Panc1 (cell line): Measurements from ENCODE around the gene ATP5F1D. TPM values are rescaled to one million over a fixed set of nuclear protein-coding genes. Genes with fewer than 3 reads are reported as not detected.

Experiments used
- ATAC-seq: fragments of 200-7000 bp; cut with Tn5 transposase; 2 replicates; pipeline ENCODE4 v1.9.1; 2020; ENCODE audit warnings: mild to moderate bottlenecking, moderate library complexity
- BruUV-seq: library from RNA; stranded (reverse); fragments of 400-500 nt; replicated peaks from 2 replicates; lab custom pipeline; 2021; lab: Mats Ljungman, UMichigan
- CTCF ChIA-PET: fragments of 300-600 bp; sonication (Branson Sonifier 250); formaldehyde crosslinking; loops from one replicate; lab custom pipeline; 2022; ENCODE audit warnings: antibody characterized with exemption; lab: Charles Lee
- POLR2A ChIA-PET: fragments of 300-600 bp; sonication (Branson Sonifier 250); formaldehyde crosslinking; loops from one replicate; lab custom pipeline; 2022; ENCODE audit warnings: antibody characterized with exemption; lab: Charles Lee
- DNase-seq: peaks from one replicate; pipeline ENCODE4 v3.0.0-alpha.2; 2010; ENCODE audit warnings: low read depth, low spot score
- H3K27ac ChIP-seq: 2 replicates; pipeline ENCODE4 v1.5.1; 2011; ENCODE audit warnings: mild to moderate bottlenecking, low read length, inconsistent platforms
- H3K27me3 ChIP-seq: fragments of 200-500 bp; sonication (Bioruptor generic); 2 replicates; pipeline ENCODE4 v1.6.0; 2014; ENCODE audit warnings: low read length, inconsistent platforms; ENCODE audit not compliant: control insufficient read depth, insufficient read depth
- H3K36me3 ChIP-seq: fragments of 200-500 bp; sonication (Bioruptor generic); 2 replicates; pipeline ENCODE4 v1.5.1; 2014; ENCODE audit warnings: inconsistent platforms, mild to moderate bottlenecking, low read length, moderate library complexity; ENCODE audit not compliant: control insufficient read depth, insufficient read depth
- H3K4me1 ChIP-seq: 2 replicates; pipeline ENCODE4 v1.5.1; 2011; ENCODE audit warnings: inconsistent platforms, mild to moderate bottlenecking, low read length, moderate library complexity; ENCODE audit not compliant: control insufficient read depth, insufficient read depth
- H3K4me3 ChIP-seq, 2 experiments: 2 replicates each; pipeline ENCODE4 v1.5.1; 2011 to 2012; ENCODE audit warnings: low read depth in 2 of 2, low read length in 2 of 2, mild to moderate bottlenecking in 2 of 2, inconsistent platforms in 1 of 2, moderate library complexity in 1 of 2
- H3K9me3 ChIP-seq: fragments of 200-500 bp; sonication (Bioruptor generic); 2 replicates; pipeline ENCODE4 v1.5.1; 2014; ENCODE audit warnings: low read depth, mild to moderate bottlenecking, inconsistent platforms, low read length, moderate library complexity; ENCODE audit not compliant: control insufficient read depth, insufficient read depth
- POLR2AphosphoS5 ChIP-seq: IDR thresholded peaks from 2 replicates; pipeline ENCODE4 v1.6.1; 2012; ENCODE audit warnings: mild to moderate bottlenecking, low read depth, low read length, moderate library complexity
- SIN3A ChIP-seq: IDR thresholded peaks from 2 replicates; pipeline ENCODE4 v1.6.1; 2012; ENCODE audit warnings: low read depth, mild to moderate bottlenecking, low read length, moderate library complexity, borderline replicate concordance; ENCODE audit not compliant: insufficient read depth
- TCF7L2 ChIP-seq: IDR thresholded peaks from 2 replicates; pipeline ENCODE4 v1.6.1; 2011; ENCODE audit warnings: mild to moderate bottlenecking, low read depth, low read length, inconsistent platforms
- in situ Hi-C: cut with HindIII; loops from 2 replicates; pipeline ENCODE4 v1.10.0; 2016; ENCODE audit warnings: low sequenced_read_pairs, low pct_unique_long_range_greater_than_20kb
- intact Hi-C: fragments of 100-400 bp; cut with micrococcal nuclease; formaldehyde crosslinking; loops from one replicate; pipeline ENCODE4 v1.10.0; 2022; ENCODE audit not compliant: unreplicated experiment
- total RNA-seq: library from RNA; stranded (reverse); gene quantifications from one replicate; pipeline ENCODE4 v1.2.1, GENCODE V29; 2021; ENCODE audit not compliant: unreplicated experiment
- TF ChIP-seq, protein P1 (sequence below), 2 experiments: IDR thresholded peaks; 2 replicates each; pipeline ENCODE4 v1.6.1; 2011 to 2012; ENCODE audit warnings: low read depth in 2 of 2, control low read depth in 1 of 2, low read length in 1 of 2, mild to moderate bottlenecking in 1 of 2, moderate library complexity in 1 of 2; ENCODE audit not compliant: insufficient read depth in 1 of 2

ATP5F1D gene
- total RNA-seq, 1 experiment from 2014 or later, result 218 TPM

DNA sequence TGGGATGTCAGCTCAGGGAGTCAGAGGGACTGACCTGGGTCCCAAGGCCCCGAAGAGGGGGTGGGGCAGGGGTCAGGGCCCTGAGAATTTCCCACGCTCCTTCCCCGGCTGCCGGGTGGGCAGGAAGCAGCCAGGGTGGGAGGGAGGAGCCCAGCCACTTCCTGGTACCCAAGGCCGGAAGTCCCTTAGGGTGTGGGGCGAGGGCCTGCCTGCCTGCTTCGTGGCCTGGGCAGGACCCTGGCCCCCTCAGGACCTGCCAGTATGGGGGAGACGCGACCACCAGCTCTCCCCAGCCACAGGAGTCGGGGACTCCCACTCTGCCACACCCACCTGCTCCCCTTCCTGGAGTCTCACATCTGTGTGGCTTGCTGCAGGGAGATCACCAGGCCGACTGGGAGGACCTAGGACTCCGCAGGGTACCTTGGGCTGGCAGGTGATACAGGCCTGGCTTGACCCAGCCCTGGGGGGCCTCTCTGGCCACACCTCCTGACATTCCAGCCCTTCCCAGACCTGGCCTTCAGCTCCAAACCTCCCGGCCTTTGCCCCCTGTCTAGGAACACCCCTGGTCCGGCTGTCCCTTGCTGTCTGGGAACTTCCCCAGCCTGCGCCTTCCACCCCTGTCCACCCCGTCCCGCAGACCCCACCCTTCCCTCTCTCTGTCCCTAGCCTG lies 17.8 kb downstream of the ATP5F1D start:
- ATAC-seq (peak; percentile 56), DNase-seq (no peak)
- CTCF ChIA-PET, result no interaction called here
- Histone ChIP-seq H3K4me1 (peaks cover 71% of the 10 kb centered on the region), H3K36me3 (no peaks in the 10 kb centered on the region; the same call in none of the 2 replicates), H3K27me3 (no peaks in the 10 kb centered on the region), H3K27ac (peak overlapping the region; percentile 89), H3K4me3 (peak overlapping the region in 1 of 2 experiments; percentile 20; a peak in 2 of 4 replicates), H3K9me3 (no peaks in the 10 kb centered on the region)
- TF ChIP-seq, protein P1, sequence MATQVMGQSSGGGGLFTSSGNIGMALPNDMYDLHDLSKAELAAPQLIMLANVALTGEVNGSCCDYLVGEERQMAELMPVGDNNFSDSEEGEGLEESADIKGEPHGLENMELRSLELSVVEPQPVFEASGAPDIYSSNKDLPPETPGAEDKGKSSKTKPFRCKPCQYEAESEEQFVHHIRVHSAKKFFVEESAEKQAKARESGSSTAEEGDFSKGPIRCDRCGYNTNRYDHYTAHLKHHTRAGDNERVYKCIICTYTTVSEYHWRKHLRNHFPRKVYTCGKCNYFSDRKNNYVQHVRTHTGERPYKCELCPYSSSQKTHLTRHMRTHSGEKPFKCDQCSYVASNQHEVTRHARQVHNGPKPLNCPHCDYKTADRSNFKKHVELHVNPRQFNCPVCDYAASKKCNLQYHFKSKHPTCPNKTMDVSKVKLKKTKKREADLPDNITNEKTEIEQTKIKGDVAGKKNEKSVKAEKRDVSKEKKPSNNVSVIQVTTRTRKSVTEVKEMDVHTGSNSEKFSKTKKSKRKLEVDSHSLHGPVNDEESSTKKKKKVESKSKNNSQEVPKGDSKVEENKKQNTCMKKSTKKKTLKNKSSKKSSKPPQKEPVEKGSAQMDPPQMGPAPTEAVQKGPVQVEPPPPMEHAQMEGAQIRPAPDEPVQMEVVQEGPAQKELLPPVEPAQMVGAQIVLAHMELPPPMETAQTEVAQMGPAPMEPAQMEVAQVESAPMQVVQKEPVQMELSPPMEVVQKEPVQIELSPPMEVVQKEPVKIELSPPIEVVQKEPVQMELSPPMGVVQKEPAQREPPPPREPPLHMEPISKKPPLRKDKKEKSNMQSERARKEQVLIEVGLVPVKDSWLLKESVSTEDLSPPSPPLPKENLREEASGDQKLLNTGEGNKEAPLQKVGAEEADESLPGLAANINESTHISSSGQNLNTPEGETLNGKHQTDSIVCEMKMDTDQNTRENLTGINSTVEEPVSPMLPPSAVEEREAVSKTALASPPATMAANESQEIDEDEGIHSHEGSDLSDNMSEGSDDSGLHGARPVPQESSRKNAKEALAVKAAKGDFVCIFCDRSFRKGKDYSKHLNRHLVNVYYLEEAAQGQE (IDR thresholded peaks at IDR 0.05; ENCODE audit: insufficient read depth in 1 of 2, low read depth in 2 of 2, low read length in 1 of 2), result no peak
- TF ChIP-seq SIN3A, result peak; percentile 86; the same call in 1 of the 2 replicates
- TF ChIP-seq POLR2AphosphoS5, result peak; percentile 98
- no peak for TF ChIP-seq TCF7L2
- POLR2A ChIA-PET, result interaction anchor here (1.0 kb wide), 1 partner anchor 10 kb away, joined by 5 read pairs; the partner anchor contains the start of gene CIRBP
- intact Hi-C loops, result no loop called here
- BruUV-seq, result no TSS peak
- in situ Hi-C loops, result no loop called here

DNA sequence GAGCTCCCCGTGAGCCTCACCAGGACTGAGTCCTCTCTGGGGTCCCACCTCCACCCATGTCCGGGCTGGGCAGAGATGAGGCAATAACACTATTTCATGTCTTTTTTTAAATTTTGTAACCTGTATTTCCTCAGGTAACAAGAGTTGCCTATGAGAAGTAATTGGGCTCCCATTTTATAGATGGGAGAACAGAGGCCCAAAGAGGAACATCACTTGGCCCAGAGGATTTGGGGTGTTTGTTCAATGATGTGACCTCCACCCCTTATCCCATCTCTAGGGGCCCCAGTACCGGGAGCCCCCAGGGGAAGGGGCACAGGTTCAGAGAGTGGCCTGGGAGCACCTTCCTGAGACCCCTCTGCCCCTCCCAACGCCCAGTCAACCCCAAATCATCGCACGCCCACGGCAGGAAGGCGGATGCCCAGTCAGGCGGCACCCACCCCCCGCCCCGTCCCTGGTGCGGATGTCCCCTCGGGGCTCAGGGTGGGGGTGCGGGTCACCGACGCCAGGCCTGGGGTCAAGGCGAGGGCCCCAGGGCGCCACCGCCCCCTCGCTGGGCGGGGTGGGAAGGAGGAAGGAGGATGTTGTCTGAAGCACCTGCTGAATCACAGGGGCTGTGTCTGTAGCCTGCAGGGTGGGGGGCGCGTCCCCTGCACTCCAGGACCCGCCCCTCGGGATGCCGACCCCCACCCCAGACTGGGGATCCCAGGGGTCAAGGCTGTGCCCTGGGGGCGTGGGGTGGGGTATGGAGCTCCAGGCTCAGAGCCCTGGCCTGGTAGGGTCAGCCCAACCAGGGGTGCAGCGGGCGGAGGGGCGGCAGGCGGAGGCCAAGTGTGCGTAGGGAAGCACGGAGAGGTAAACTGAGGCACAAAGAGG lies 18.6 kb downstream of the ATP5F1D start:
- ATAC-seq (peak; percentile 11), DNase-seq (no peak)
- TF ChIP-seq, protein P1 (IDR thresholded peaks at IDR 0.05; ENCODE audit: insufficient read depth in 1 of 2, low read depth in 2 of 2, low read length in 1 of 2), result no peak
- TF ChIP-seq SIN3A, result no peak
- TF ChIP-seq TCF7L2, result no peak
- no peak for TF ChIP-seq POLR2AphosphoS5
- no peaks in the 10 kb centered on the region for H3K9me3 ChIP-seq
- intact Hi-C loops, result no loop called here
- in situ Hi-C loops, result no loop called here
- H3K27me3 ChIP-seq, result no peaks in the 10 kb centered on the region
- ChIA-PET POLR2A (interaction anchor here (1.0 kb wide), 1 partner anchor 9 kb away, joined by 5 read pairs; the partner anchor contains the start of gene CIRBP), CTCF (no interaction called here)
- peaks cover 71% of the 10 kb centered on the region for H3K4me1 ChIP-seq
- H3K27ac ChIP-seq, result peak overlapping the region; percentile 89
- no peaks in the 10 kb centered on the region; the same call in 1 of the 2 replicates for H3K36me3 ChIP-seq
- H3K4me3 ChIP-seq, result peak overlapping the region in 1 of 2 experiments; percentile 14; a peak in 2 of 4 replicates
- no TSS peak for BruUV-seq
